ENCODE data around the gene CDIP1.

DNA sequence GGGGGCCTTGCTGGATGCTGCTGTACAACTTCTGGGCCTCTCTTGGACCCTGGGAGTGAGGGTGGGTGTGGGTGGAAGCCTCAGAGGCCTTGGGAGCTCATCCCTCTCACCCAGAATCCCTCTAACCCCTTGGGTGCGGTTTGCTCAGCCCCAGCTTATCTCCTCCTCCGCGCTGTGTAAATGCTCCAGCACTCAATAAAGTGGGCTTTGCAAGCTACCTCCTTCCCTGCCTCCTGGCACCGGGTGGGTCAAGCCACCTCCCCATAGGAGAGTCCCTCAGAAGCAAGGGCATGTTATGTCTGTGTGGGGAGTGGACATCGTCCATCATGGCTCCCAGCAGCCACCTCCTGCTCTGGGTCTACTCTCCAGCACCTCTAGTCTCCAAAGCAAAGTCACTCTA, 28.4 kb downstream of the CDIP1 start:
- TF ChIP-seq, protein P1, sequence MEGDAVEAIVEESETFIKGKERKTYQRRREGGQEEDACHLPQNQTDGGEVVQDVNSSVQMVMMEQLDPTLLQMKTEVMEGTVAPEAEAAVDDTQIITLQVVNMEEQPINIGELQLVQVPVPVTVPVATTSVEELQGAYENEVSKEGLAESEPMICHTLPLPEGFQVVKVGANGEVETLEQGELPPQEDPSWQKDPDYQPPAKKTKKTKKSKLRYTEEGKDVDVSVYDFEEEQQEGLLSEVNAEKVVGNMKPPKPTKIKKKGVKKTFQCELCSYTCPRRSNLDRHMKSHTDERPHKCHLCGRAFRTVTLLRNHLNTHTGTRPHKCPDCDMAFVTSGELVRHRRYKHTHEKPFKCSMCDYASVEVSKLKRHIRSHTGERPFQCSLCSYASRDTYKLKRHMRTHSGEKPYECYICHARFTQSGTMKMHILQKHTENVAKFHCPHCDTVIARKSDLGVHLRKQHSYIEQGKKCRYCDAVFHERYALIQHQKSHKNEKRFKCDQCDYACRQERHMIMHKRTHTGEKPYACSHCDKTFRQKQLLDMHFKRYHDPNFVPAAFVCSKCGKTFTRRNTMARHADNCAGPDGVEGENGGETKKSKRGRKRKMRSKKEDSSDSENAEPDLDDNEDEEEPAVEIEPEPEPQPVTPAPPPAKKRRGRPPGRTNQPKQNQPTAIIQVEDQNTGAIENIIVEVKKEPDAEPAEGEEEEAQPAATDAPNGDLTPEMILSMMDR (IDR thresholded peaks at IDR 0.05; ENCODE audit: poor library complexity): no peak
- TF ChIP-seq EZH2phosphoT487 (IDR thresholded peaks at IDR 0.05; ENCODE audit: low read depth, severe bottlenecking, unreplicated experiment) (no peak), EZH2 (IDR thresholded peaks at IDR 0.05; ENCODE audit: borderline replicate concordance) (no peak)
